Ramos (cell line): Measurements from ENCODE around the gene INIP.
"Not testable (repeated sequence)": the region's sequence is repeated elsewhere in the genome, so short reads cannot be mapped to it uniquely, and the experiment has no call there.

Experiments used
- in situ Hi-C: fragments of 300-500 bp; cut with MboI; formaldehyde crosslinking; loops from one replicate; pipeline ENCODE4 v1.14.3; 2022; ENCODE audit warnings: low sequenced_read_pairs; ENCODE audit not compliant: unreplicated experiment

The INIP gene

DNA sequence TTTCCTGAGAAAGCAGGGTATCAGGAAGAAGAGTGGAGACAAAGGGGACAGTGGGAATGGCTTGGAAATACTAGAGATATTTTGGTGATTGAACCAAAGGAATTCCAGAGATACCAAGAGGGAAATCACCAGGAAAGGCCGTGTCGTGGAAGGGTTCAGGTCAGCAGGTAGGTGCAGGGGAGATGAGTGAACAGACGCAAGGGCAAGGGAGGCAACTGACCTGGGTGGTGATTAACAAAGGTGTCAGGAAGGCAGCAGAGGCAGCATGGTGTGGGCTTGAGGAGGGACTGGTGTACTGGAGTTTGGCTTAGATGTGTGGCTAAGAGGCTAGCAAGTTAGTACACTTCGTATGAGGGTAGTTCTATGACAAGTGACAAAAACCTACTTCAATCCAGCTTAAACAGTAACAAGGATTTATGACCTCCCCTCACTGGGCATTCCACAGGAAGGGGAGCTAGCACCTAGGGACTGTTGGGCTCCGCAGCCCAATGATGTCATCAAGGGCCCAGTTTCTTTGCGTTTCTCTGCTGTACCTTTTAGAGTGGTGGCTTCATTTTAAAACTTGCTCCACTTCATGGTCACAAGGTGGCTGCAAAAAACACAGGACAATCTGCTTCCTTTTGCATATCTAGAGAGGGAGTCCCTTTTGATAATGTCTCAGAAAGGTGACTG lies 37.0 kb downstream of the INIP start:
- in situ Hi-C loops: no loop called here

DNA sequence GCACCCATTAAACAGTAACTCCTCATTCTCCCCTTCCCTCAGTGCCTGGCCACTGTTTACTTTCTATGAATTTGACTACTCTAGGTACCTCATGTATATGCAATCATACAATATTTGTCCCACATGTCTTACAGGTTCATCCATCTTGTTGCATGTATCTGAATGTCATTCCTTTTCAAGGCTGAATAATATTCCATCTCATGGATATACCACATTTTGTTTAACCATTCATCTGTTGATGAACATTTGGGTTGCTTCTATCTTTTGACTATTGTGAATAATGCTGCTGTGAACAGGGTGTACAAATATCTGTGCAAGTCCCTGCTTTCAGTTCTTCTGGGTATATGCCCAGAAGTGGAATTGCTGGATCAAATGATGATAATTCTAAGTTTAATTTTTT lies 40.9 kb downstream of the INIP start:
- in situ Hi-C loops: no loop called here

- in situ Hi-C loops: not testable (repeated sequence)
These were observed 44.7 kb downstream of the INIP start for GRCh38 chr9:112673221-112673620.

DNA sequence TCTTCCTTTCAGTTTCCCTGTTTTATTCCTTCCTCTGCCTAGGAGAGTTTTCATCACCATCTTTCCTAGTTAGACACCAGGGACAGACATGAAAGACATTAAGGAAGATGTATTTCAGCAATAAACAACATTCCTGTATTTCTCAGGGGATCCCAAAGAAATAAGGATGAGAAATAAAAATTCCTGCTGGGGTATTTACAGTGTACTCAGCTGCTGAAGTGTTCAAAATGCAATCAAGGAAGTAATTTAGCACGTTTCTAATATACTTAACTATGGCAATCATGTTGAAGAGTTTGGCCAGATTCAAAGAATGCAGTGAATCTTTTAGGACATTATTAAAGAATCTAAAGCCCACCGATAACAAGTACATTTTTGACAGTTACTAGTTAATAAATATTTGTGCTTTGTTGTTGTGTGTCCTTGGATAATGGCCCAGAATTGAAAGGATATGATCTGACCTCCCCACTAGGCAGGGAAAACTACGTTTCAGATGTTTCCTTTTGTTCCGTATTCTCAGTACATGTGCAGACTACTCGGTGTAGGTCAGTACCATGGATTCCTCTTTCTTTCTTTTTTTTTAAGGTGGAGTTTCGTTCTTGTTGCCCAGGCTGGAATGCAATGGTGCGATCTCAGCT lies 46.8 kb downstream of the INIP start:
- in situ Hi-C loops: no loop called here

DNA sequence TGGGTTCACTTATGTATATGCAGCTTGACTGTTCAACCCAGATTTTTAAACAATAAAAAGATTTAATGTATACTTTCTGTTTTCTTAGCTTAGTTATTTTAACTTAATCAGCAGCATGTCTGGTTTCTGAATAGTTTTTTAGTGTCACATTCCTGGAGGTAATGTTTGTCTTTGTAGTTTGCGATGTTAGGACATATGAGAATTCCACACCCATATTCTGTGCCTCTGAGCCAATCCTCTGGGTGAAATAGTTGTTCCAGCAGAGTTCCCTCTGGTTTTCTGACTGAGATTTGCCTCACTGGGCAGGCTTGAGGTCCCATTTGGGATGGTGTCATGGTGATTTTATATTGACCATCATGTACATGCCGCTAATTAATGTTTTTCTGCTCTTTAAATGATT lies 48.6 kb downstream of the INIP start:
- in situ Hi-C loops: no loop called here

DNA sequence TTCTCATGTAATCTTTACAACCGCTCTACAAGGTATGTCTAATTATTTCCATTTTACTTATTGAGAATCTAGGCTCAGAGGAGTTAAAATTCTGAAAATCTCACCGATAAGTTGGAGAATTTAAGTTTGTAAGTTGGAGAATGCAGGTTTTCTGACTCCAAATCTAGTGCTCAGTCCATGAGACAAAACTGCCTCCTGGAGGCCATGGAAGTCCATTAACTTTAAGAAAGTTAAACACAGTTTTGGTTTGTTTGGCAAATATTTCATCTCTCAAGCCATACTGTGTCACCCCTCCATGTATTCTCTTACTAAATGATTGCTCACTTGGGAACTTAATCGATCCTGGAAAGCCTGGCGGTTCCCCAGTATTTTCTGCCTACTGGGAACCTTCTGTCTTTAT lies 52.6 kb downstream of the INIP start:
- in situ Hi-C loops: no loop called here

- in situ Hi-C loops: no loop called here
These were observed 53.4 kb downstream of the INIP start for GRCh38 chr9:112664531-112664930.

DNA sequence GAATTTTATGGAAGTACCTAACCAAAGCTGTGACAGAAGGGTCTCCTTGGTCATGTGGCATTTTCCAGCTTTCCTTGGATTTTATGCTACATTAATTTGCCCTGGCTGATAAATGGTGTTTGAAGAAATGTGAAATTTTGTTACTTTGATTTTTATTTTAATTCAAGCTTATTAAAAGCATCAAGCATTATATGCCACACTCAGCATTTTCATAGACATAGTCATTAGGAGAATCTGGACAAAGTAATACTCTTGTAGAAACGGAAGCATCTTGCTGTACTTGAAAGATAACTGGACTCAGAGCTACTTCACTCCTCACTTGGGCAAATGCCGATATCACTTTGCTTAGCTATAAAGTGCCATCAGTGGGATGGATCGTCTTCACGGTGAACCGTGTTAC lies 54.2 kb downstream of the INIP start:
- in situ Hi-C loops: no loop called here

GRCh38 chr9:112659906-112660305 lies 58.0 kb downstream of the INIP start:
- in situ Hi-C loops: no loop called here

DNA sequence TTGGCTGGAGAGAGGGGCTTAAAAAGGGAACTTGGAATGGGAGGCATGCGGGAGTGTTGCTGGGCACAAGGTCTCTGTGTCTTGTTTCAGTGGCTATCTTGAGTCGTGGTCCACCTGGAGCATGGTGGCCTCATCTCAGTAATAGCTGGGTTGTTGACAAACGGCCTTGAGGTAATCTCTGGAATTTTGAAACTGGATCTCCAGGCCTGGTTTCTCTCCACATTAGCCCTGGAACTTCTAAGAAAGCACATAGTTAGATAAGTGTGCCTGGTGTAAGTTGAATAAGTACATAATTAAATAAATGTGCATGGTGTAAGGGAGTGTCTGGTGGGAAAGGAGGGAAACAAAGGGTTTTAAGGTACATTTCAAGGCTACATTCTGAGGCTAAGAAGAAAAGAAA lies 62.2 kb downstream of the INIP start:
- in situ Hi-C loops: no loop called here

DNA sequence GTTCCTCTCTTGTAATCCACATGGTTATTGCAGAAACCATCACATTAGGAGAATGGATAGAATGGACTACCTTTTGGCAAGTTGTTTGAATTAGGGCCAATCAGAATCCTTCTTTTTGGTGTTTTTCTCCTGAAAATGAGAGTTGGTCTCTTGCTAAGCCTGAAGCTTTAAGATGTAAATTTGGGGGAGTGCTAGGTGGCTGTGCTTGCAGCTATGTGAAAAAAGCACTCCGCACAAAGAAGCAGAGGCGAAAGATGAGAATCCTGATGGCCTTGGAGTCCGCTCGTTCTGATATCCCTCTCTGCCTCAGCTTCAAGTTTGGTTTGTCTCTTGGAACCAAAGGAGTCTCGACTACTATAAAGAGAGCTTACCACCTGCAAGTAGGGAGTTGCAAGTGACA lies 63.6 kb downstream of the INIP start:
- in situ Hi-C loops: no loop called here

DNA sequence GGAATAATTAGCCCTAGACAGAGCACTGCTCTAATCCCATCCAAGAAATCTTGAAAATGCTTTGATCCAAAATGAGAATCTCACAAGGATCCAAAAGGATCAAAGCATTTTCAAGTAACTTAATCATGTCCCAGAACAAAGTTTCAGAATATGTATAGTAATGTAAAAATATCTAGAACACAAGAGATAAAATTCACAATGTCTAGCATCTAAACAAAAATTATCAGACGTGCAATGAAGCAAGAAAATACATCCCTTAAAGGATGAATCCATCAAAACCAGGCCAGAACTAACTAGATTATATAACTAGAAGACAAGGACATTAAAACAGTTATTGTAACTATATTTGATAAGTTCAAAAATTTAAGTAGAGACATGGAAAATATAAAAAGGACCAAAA lies 69.3 kb downstream of the INIP start:
- in situ Hi-C loops: no loop called here

DNA sequence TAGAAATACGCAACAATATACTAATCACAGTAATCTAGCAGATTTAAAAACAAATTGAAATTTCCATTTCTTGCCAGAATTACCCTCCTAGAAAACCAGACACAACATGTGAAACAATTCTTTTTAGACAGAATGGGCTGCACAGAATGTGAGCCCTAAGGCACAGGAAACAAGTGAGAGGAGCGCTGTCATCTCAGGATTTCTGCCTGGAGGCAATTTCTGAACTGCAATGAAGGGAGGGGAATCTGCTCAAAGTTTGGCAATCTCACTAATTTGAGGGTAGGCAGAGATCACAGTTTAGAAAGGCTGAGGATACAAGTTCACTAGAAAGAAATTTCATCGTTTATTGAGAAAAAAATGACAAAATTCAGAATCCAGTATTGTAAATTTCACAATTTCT lies 70.3 kb downstream of the INIP start:
- in situ Hi-C loops: no loop called here

- in situ Hi-C loops: no loop called here
These were observed 75.8 kb downstream of the INIP start for GRCh38 chr9:112642126-112642525.

GRCh38 chr9:112640311-112640710 lies 77.6 kb downstream of the INIP start:
- in situ Hi-C loops: no loop called here
